HG03060 (cell line): ENCODE results near the gene DOCK10.

Experiments used
- ATAC-seq: cut with Tn5 transposase; IDR thresholded peaks from one replicate; pipeline ENCODE4 v1.9.1; 2021; ENCODE audit warnings: low read depth, moderate number of reproducible peaks; ENCODE audit not compliant: unreplicated experiment

Gene DOCK10

DNA sequence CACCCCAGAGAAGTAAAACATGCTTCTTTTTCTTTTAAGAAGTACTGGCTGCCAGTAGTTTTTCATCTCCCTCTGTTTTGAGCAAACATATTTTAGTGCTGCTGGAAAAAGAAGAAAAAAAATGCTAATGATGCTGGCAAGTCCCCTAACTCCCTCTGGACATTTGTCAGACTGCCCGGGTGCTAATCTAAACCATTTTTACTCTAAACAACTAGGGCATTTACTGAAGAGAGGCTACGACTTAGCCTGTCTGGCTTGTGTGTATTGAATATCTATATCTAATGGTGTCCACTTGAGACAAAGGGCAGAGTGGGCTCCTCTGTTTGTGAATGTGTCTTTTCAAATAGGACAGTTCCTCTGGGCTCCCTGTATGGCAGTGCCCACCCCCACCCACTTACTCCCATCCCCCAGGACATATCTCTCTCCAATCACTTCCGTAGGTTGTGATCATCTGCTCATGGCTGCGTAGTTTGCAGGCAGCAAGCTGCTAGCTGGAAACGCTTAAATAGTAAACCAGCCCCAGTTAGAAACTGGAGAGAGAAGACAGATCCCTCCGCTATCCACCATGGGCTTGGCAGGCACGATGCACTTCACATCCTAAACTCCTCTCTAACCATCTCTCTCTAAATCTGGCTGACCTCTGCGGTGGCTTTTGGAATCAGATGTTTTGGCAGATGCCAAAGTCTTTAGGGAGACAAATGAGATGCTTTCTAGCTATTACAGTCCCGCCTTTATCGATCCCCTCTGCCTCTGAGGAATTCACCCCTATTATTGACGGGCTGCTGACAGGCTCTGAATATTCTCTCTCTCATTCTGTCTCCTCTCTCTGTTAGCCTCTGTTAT, 58.3 kb downstream of the DOCK10 start:
- no peak for ATAC-seq

DNA sequence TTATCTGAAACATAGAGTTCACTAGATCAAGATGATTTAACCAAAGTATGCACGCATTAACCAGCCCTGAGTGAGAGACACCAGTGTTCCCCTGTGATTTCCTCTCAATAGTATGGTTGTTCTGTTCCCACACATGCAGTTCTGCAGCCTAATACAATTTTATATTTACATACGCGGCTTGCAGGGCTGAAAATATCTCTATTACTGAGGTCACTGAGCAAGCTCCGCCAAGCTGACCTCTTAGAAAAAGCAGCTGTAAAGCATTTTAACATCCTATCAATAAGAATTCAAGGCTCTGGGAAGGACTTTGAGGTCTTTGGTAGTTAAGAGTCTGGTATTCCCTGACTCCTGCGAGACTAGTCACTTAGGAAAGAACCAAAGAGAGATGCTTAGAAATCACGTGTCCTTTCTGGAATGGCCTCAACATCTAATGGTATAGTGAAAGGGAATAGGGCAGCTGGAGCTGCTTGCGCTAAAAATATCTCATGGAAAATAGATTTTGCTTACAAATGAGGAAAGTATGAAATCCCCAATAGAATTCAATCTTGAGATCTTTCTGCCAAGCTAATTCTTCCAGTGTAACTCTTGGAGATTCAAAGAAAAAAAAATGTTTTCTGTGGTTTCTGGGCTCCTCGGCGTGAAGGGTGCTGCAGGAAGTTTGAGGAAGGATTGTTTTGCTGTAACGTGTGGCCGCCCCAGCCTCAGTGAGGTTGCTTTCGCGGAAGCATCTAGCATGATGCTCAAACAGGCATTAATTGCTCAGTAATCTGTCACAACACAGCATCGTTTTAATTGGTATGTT, 59.2 kb downstream of the DOCK10 start:
- ATAC-seq = no peak

DNA sequence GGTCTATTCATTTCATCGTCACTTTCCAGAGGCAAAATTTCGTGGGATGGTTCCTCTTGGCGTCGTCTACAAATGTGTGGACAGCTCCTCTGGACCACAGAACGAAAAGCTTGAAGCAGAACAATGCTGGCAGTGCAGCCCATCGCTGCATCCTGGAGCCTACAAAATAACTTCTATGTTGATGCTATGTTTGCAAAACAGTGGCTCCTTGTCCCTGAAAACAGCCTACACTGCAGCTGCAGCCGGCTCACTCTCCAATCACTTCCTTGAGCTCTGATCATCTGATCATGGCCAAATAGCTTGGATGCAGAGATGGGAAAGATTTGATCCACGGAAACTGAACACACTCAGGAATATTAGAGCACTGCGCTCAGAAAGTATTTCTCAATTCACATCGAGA, 60.0 kb downstream of the DOCK10 start:
- ATAC-seq = no peak

GRCh38 chr2:224976629-224977525, 65.4 kb downstream of the DOCK10 start:
- ATAC-seq = peak; percentile 33

DNA sequence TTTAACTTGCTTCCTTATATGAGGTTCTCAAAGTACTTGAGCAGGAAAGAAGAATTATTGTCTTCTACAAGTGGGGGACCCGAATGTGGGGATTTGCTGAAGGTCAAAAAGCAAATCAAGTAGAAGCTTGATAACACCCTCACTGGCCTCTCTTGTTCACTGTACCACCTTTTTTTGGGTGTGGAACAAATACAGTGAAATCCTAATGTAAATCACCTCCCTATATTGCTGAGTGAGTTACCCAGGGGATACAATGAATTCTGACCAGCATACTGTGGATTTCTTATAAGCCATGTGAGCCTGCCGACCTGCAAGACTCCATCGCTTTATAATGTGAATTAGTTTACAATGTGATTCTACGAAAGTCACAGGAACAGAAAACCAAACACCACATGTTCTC, 66.5 kb downstream of the DOCK10 start:
- no peak for ATAC-seq

- peak; percentile 36 for ATAC-seq
These were observed 68.9 kb downstream of the DOCK10 start for GRCh38 chr2:224973112-224974016.

DNA sequence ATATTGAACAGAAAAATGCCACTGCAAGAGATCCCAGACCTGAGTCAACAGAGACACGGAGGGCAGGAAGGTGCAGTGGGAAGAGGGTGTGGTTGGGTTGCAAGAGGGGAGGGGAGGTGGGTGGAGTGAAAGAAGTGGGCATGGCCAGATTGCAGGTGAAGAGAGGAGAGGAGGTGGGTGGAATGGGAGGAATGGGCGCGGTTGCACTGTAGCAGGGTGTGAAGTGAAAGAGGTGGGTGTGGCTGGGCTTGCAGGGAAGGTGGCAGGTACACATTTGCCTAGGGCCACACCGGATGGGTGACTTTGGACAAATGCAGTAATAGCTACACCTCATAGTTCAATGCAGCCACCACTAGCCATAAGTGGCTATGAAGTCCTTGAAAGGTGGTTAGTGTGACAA, 71.1 kb downstream of the DOCK10 start:
- ATAC-seq = no peak

GRCh38 chr2:224970311-224970710, 72.0 kb downstream of the DOCK10 start:
- no peak for ATAC-seq

DNA sequence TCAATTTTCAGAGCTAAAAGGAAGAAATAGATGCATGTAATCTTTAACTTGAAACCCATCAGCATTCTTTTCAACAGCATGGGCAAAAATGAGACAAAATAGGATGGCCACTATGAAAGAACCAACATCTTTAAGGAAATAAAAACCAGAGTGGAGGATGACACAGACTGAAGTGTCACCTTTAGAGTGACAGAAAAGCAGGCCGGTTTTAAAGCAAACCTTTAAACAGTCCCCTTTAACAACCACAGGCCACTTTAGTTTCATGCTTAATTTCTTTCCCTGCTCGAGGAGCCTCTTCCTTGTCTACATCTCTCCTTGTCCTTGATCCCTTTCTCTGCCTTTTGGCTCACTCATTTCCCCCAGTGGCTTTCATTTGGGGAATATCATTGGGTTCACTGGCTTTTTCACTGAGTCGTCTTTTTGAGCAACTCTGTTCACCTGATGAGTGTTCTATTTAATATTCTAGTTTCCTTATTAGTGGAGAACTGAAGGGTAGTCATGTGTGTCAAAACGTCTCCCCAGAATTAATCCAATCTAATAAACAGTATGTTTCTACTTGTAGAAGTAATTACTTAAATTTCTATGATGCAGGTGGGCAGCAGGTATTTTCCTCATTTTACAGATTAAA, 72.5 kb downstream of the DOCK10 start:
- ATAC-seq = no peak

GRCh38 chr2:224969095-224969494, 73.2 kb downstream of the DOCK10 start:
- ATAC-seq = no peak

DNA sequence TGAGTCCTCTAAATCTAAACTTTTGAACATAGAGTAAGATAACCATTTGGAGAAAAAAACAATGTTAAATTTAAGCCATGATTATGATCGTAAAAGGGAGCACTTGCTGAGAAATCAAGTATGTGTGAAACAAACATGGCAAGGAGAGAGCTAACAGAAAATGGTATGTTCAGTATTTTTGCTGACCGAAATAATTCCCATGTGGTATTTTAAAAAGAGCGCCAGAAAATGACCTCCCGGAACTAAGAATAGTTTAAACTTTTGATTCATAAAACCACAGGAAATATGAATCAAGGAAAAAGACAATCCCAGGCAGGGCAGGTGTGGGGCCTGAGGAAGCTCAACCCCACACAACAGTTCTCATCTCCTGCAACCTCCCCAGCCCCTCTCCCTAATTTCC, 74.2 kb downstream of the DOCK10 start:
- no peak for ATAC-seq

- ATAC-seq = no peak
These were observed 75.7 kb downstream of the DOCK10 start for GRCh38 chr2:224966613-224967012.

- ATAC-seq = no peak
These were observed 82.7 kb downstream of the DOCK10 start for GRCh38 chr2:224959556-224959955.

DNA sequence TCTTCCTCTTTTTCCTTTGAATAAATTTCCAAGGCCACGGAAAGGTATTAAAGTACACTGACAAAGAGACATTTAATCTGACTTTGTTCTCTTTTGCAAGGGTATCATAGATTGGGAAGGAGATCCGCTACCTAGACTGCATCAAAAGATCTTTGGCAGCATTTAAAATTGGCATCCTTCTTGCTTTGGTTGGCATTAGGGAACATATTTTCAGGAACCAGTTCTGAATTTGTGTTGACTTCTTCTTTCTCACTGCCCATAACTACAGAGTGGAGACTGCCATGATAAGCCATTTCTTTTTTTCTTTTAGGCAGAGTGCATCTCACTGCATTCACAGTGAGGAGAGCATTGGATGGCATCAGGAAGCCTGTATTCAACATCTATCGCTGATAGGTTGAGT, 83.4 kb downstream of the DOCK10 start:
- ATAC-seq = no peak

GRCh38 chr2:224958462-224958857, 83.8 kb downstream of the DOCK10 start:
- no peak for ATAC-seq

GRCh38 chr2:224957540-224958461, 84.5 kb downstream of the DOCK10 start:
- peak; percentile 65 for ATAC-seq

DNA sequence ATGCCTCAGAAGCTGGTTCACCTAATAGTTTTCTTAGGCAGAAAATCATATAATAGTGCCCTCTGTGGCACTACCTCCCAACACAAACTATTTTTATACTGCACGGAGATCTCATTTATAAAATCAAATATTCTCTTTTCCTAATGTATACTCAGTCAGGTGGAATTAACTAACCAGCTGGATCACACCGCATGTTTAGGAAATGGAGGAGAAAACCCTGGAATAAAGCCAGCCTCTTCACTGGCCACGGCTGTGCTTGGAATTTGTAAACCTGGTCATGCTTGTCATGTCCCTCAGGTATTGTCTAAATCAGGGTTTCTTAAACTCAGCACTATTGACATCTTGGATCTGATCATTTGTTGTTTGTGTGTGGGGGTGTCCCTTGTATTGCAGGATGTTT, 85.6 kb downstream of the DOCK10 start:
- ATAC-seq = no peak

DNA sequence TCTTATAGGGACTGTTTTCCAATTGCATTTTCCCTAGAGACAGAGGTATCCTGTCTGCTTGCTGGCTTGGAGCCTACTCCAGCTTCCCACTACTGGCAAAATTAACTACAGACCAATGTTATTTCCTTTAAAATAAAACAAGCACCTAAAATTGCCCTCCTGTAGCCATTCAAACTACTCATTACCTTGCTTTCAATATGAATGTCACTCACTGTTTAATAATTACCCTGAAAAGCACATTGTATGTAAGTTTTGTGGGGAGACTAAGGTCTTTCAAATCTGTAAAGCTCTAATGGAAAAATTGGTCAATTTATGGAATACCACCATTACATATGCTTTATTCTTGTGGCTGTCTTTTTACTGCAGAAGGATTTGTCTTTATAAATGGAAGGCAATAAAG, 87.3 kb downstream of the DOCK10 start:
- peak; percentile 25 for ATAC-seq
